BJ (cell line): ENCODE results near the gene DNAJC5G. TPM values are rescaled to one million over a fixed set of nuclear protein-coding genes. Genes with fewer than 3 reads are reported as not detected.
"Not testable (repeated sequence)": the region's sequence is repeated elsewhere in the genome, so short reads cannot be mapped to it uniquely, and the experiment has no call there.

ENCODE experiments used
- CTCF ChIA-PET: fragments of 350-600 bp; formaldehyde crosslinking; extraction: SDS; loops from one replicate; lab custom pipeline; 2021; ENCODE audit warnings: antibody characterized with exemption, inconsistent platforms; lab: Yijun Ruan, JAX
- POLR2A ChIA-PET: fragments of 300-600 bp; sonication (Branson Sonifier 250); formaldehyde crosslinking; extraction: SDS; loops from one replicate; lab custom pipeline; 2021; ENCODE audit warnings: antibody characterized with exemption; lab: Charles Lee
- DNase-seq: peaks from one replicate; pipeline ENCODE4 v3.0.0-alpha.2; 2011; ENCODE audit warnings: low read depth
- H3K27me3 ChIP-seq: 2 replicates; pipeline ENCODE4 v1.6.0; 2011; ENCODE audit warnings: low read length; ENCODE audit not compliant: control insufficient read depth, insufficient read depth
- H3K36me3 ChIP-seq: 2 replicates; pipeline ENCODE4 v1.5.1; 2011; ENCODE audit warnings: low read length; ENCODE audit not compliant: control insufficient read depth, insufficient read depth
- H3K4me3 ChIP-seq: 2 replicates; pipeline ENCODE4 v1.5.1; 2011; ENCODE audit warnings: low read depth, mild to moderate bottlenecking, control low read depth, low read length
- CTCF ChIP-seq: IDR thresholded peaks from 2 replicates; pipeline ENCODE4 v1.5.1; 2011; ENCODE audit warnings: low read depth, mild to moderate bottlenecking, control low read depth, inconsistent platforms, low read length, moderate library complexity; ENCODE audit not compliant: insufficient read depth
- polyA plus RNA-seq: library from polyadenylated mRNA; depleted of rRNA; stranded (reverse); fragments of >200 nt; gene quantifications from 2 replicates; pipeline ENCODE4 v1.2.3, GENCODE V29; 2011

Gene DNAJC5G
- polyA plus RNA-seq, 1 experiment, result not detected

GRCh38 chr2:27264253-27264752 lies 10.9 kb upstream of the DNAJC5G start:
- no peak for DNase-seq
- POLR2A ChIA-PET, result no interaction called here
- H3K27me3 ChIP-seq, result peaks cover 60% of the 10 kb centered on the region

GRCh38 chr2:27264753-27265535 lies 10.3 kb upstream of the DNAJC5G start:
- TF ChIP-seq CTCF, result peak; percentile 52
- CTCF ChIA-PET, result interaction anchor here (0.6 to 7.9 kb wide), 18 partner anchors 8 to 131 kb away, joined by 3 to 64 read pairs (median 4); partner anchors contain the start of gene TRIM54
- POLR2A ChIA-PET, result no interaction called here
- Histone ChIP-seq H3K36me3 (no peaks in the 10 kb centered on the region), H3K27me3 (peaks cover 58% of the 10 kb centered on the region), H3K4me3 (peak overlapping the region; percentile 10; the same call in 1 of the 2 replicates)
- DNase-seq, result no peak

More at GRCh38 chr2:27264253-27264752, 10.9 kb upstream of the DNAJC5G start:
- CTCF ChIA-PET, result interaction anchor here (0.6 to 7.9 kb wide), 11 partner anchors 9 to 130 kb away, joined by 3 to 64 read pairs (median 4); partner anchors contain the start of gene TRIM54
- Histone ChIP-seq H3K4me3 (no peak overlapping the region), H3K36me3 (no peaks in the 10 kb centered on the region)
- TF ChIP-seq CTCF, result no peak

GRCh38 chr2:27265536-27265870 lies 9.7 kb upstream of the DNAJC5G start:
- no peak for TF ChIP-seq CTCF
- ChIA-PET POLR2A (no interaction called here), CTCF (interaction anchor here (1.0 to 7.9 kb wide), 15 partner anchors 8 to 96 kb away, joined by 3 to 64 read pairs (median 4); partner anchors contain the start of gene TRIM54)
- peaks cover 54% of the 10 kb centered on the region for H3K27me3 ChIP-seq
- no peak for DNase-seq
- no peaks in the 10 kb centered on the region for H3K36me3 ChIP-seq
- no peak overlapping the region for H3K4me3 ChIP-seq

- POLR2A ChIA-PET, DNase-seq, H3K36me3 ChIP-seq, H3K4me3 ChIP-seq: not testable (repeated sequence)
- peaks cover 36% of the 10 kb centered on the region for H3K27me3 ChIP-seq
- CTCF ChIA-PET, result interaction anchor here (7.9 kb wide), 1 partner anchor 13 kb away, joined by 64 read pairs; the partner anchor contains the start of gene TRIM54
Measured at GRCh38 chr2:27268296-27268695, 6.9 kb upstream of the DNAJC5G start.

- Histone ChIP-seq H3K27me3 (peaks cover 24% of the 10 kb centered on the region), H3K4me3 (no peak overlapping the region), H3K36me3 (no peaks in the 10 kb centered on the region)
- DNase-seq, result no peak
- TF ChIP-seq CTCF, result no peak
- ChIA-PET POLR2A (no interaction called here), CTCF (interaction anchor here (1.1 to 4.9 kb wide), 2 partner anchors 11 to 33 kb away, joined by 7 to 48 read pairs; partner anchors contain the start of gene TRIM54)
Measured at GRCh38 chr2:27270131-27270530, 5.1 kb upstream of the DNAJC5G start.
